Mesenchymal stem cell (in vitro differentiated cells and primary cell): ENCODE results near the gene MCL1.

Experiments
- DNase-seq: peaks from one replicate; pipeline ENCODE4 v3.0.0-alpha.2; 2013
- H2AFZ ChIP-seq: one replicate; pipeline ENCODE4 v1.6.1; 2013; ENCODE audit warnings: low read depth, mild to moderate bottlenecking, control low read depth, inconsistent platforms, low read length, moderate library complexity
- H2AK5ac ChIP-seq: 2 replicates; pipeline ENCODE4 v1.6.1; 2013; ENCODE audit warnings: low read length, moderate library complexity, mild to moderate bottlenecking, inconsistent platforms; ENCODE audit not compliant: severe bottlenecking
- H2BK120ac ChIP-seq: one replicate; pipeline ENCODE4 v1.6.1; 2013; ENCODE audit warnings: low read depth, mild to moderate bottlenecking, inconsistent platforms, low read length, moderate library complexity
- H2BK12ac ChIP-seq, 2 experiments: one replicate each; pipeline ENCODE4 v1.6.1; 2013; ENCODE audit warnings: inconsistent platforms in 2 of 2, low read length in 2 of 2, mild to moderate bottlenecking in 2 of 2, moderate library complexity in 2 of 2, control low read depth in 1 of 2
- H2BK15ac ChIP-seq: one replicate; pipeline ENCODE4 v1.6.1; 2013; ENCODE audit warnings: mild to moderate bottlenecking, low read depth, inconsistent platforms; ENCODE audit not compliant: poor library complexity, severe bottlenecking
- H2BK5ac ChIP-seq: 2 replicates; pipeline ENCODE4 v1.6.1; 2013; ENCODE audit warnings: low read depth, mild to moderate bottlenecking, low read length, control low read depth, inconsistent platforms; ENCODE audit not compliant: poor library complexity, severe bottlenecking
- H3K14ac ChIP-seq, 2 experiments: one replicate each; pipeline ENCODE4 v1.6.1; 2013; ENCODE audit warnings: inconsistent platforms in 2 of 2, low read length in 2 of 2, control low read depth in 1 of 2, mild to moderate bottlenecking in 1 of 2, moderate library complexity in 1 of 2
- H3K18ac ChIP-seq, 2 experiments: one replicate each; pipeline ENCODE4 v1.6.1; 2013; ENCODE audit warnings: inconsistent platforms in 2 of 2, low read length in 2 of 2, control low read depth in 1 of 2, low read depth in 1 of 2, mild to moderate bottlenecking in 1 of 2
- H3K23ac ChIP-seq, 2 experiments: one replicate each; pipeline ENCODE4 v1.6.1; 2013; ENCODE audit warnings: inconsistent platforms in 2 of 2, low read length in 2 of 2, mild to moderate bottlenecking in 2 of 2, moderate library complexity in 2 of 2, control low read depth in 1 of 2
- H3K27ac ChIP-seq: 2 replicates; pipeline ENCODE4 v1.5.1; 2013; ENCODE audit warnings: mild to moderate bottlenecking, moderate library complexity, low read length, control low read depth, inconsistent platforms; ENCODE audit not compliant: poor library complexity, severe bottlenecking
- H3K27me3 ChIP-seq, 2 experiments: 2 replicates each; pipeline versions ENCODE4 v1.6.1 to v1.7.0; 2013; ENCODE audit warnings: low read length in 2 of 2, mild to moderate bottlenecking in 2 of 2, moderate library complexity in 2 of 2, control low read depth in 1 of 2, inconsistent platforms in 1 of 2; ENCODE audit not compliant: control insufficient read depth in 1 of 2, insufficient read depth in 1 of 2
- H3K36me3 ChIP-seq, 2 experiments: 2 replicates each; pipeline versions ENCODE4 v1.6.1 to v1.7.0; 2013; ENCODE audit warnings: low read length in 2 of 2, control low read depth in 1 of 2, inconsistent platforms in 1 of 2, low read depth in 1 of 2, mild to moderate bottlenecking in 1 of 2; ENCODE audit not compliant: insufficient read depth in 2 of 2, control insufficient read depth in 1 of 2
- H3K4ac ChIP-seq, 2 experiments: one replicate each; pipeline ENCODE4 v1.6.1; 2013; ENCODE audit warnings: inconsistent platforms in 2 of 2, low read length in 2 of 2, mild to moderate bottlenecking in 2 of 2, moderate library complexity in 2 of 2, control low read depth in 1 of 2, low read depth in 1 of 2
- H3K4me1 ChIP-seq: 2 replicates; pipeline ENCODE4 v1.6.1; 2013; ENCODE audit warnings: low read depth, low read length, control low read depth; ENCODE audit not compliant: control insufficient read depth, insufficient read depth
- H3K4me2 ChIP-seq: 2 replicates; pipeline ENCODE4 v1.6.1; 2013; ENCODE audit warnings: low read length, mild to moderate bottlenecking, inconsistent platforms; ENCODE audit not compliant: poor library complexity, severe bottlenecking
- H3K4me3 ChIP-seq, 2 experiments: 2 replicates each; pipeline versions ENCODE4 v1.5.1 to v1.7.0; 2013; ENCODE audit warnings: low read length in 2 of 2, mild to moderate bottlenecking in 2 of 2, control low read depth in 1 of 2, low read depth in 1 of 2; ENCODE audit not compliant: insufficient read depth in 1 of 2
- H3K79me1 ChIP-seq: replicated peaks from 2 replicates; pipeline ENCODE4 v1.6.1; 2013; ENCODE audit warnings: mild to moderate bottlenecking, control low read depth, low read length, inconsistent platforms; ENCODE audit not compliant: poor library complexity, severe bottlenecking
- H3K9ac ChIP-seq: 2 replicates; pipeline ENCODE4 v1.7.0; 2013; ENCODE audit warnings: mild to moderate bottlenecking, low read length, moderate library complexity
- H3K9me3 ChIP-seq: 2 replicates; pipeline ENCODE4 v1.7.0; 2013; ENCODE audit warnings: mild to moderate bottlenecking, low read length; ENCODE audit not compliant: control insufficient read depth
- H4K8ac ChIP-seq: one replicate; pipeline ENCODE4 v1.6.1; 2013; ENCODE audit warnings: inconsistent platforms, mild to moderate bottlenecking, low read length, moderate library complexity
- H4K91ac ChIP-seq: one replicate; pipeline ENCODE4 v1.6.1; 2013; ENCODE audit warnings: mild to moderate bottlenecking, low read length, inconsistent platforms
- WGBS: methylation state at CpG from one replicate; pipeline ENCODE4 v1.1.7; 2013; ENCODE audit warnings: mixed read lengths; 5-methylcytosine and 5-hydroxymethylcytosine counted together

MCL1 gene

GRCh38 chr1:150555971-150556865, 23.2 kb downstream of the MCL1 start:
- Histone ChIP-seq H3K23ac (no peak overlapping the region), H3K27me3 (no peaks in the 10 kb centered on the region), H2BK15ac (no peak overlapping the region), H3K4me1 (peaks cover 44% of the 10 kb centered on the region), H3K14ac (no peak overlapping the region), H4K8ac (no peak overlapping the region), H3K4me2 (no peak overlapping the region), H3K9me3 (no peaks in the 10 kb centered on the region), H3K4me3 (no peak overlapping the region), H3K9ac (no peak overlapping the region), H4K91ac (no peak overlapping the region), H3K79me1 (peaks cover 36% of the 10 kb centered on the region), H3K36me3 (peaks cover 43 to 58% of the 10 kb centered on the region in 2 experiments), H3K4ac (no peak overlapping the region), H3K27ac (no peak overlapping the region), H3K18ac (peak overlapping the region in 1 of 2 experiments; percentile 61), H2BK12ac (no peak overlapping the region), H2AFZ (no peak overlapping the region), H2AK5ac (no peak overlapping the region), H2BK120ac (no peak overlapping the region), H2BK5ac (no peak overlapping the region)
- peak; percentile 59 for DNase-seq
- WGBS, result 73% methylated on average over 23 of the region's 26 CpGs

- Histone ChIP-seq H2BK15ac (no peak overlapping the region), H2BK120ac (no peak overlapping the region), H2AFZ (no peak overlapping the region), H3K4me3 (no peak overlapping the region), H3K27ac (no peak overlapping the region), H2AK5ac (no peak overlapping the region), H3K23ac (no peak overlapping the region), H3K4me2 (no peak overlapping the region), H3K14ac (peak overlapping the region in 1 of 2 experiments; percentile 5), H4K8ac (no peak overlapping the region), H3K18ac (no peak overlapping the region), H3K79me1 (peaks cover 36% of the 10 kb centered on the region), H2BK12ac (no peak overlapping the region), H3K9ac (no peak overlapping the region), H4K91ac (peak overlapping the region; percentile 0), H3K9me3 (no peaks in the 10 kb centered on the region), H3K36me3 (peaks cover 41 to 58% of the 10 kb centered on the region in 2 experiments), H3K27me3 (no peaks in the 10 kb centered on the region), H2BK5ac (no peak overlapping the region), H3K4ac (no peak overlapping the region), H3K4me1 (peaks cover 40% of the 10 kb centered on the region)
- peak; percentile 43 for DNase-seq
- 97% methylated on average over 19 of the region's 19 CpGs for WGBS
These were observed 24.0 kb downstream of the MCL1 start for GRCh38 chr1:150555198-150555970.

GRCh38 chr1:150554086-150554452, 25.3 kb downstream of the MCL1 start:
- Histone ChIP-seq H3K27me3 (no peaks in the 10 kb centered on the region), H2BK15ac (no peak overlapping the region), H2BK12ac (no peak overlapping the region), H2AFZ (no peak overlapping the region), H2BK120ac (no peak overlapping the region), H3K9ac (peak overlapping the region; percentile 74), H3K4ac (no peak overlapping the region), H3K79me1 (peaks cover 24% of the 10 kb centered on the region), H3K18ac (peak overlapping the region in 1 of 2 experiments; percentile 26), H3K4me1 (peaks cover 33% of the 10 kb centered on the region), H2BK5ac (no peak overlapping the region), H3K23ac (no peak overlapping the region), H4K8ac (no peak overlapping the region), H3K14ac (no peak overlapping the region), H3K9me3 (no peaks in the 10 kb centered on the region), H3K4me2 (no peak overlapping the region), H3K4me3 (no peak overlapping the region), H4K91ac (no peak overlapping the region), H2AK5ac (no peak overlapping the region), H3K36me3 (peaks cover 34 to 52% of the 10 kb centered on the region in 2 experiments), H3K27ac (no peak overlapping the region)
- peak; percentile 15 for DNase-seq
- WGBS, result 94% methylated on average over 5 of the region's 8 CpGs
